Measurements from ENCODE around the gene TEX29. TPM values are rescaled to one million over a fixed set of nuclear protein-coding genes. Genes with fewer than 3 reads are reported as not detected.

The TEX29 gene
- total RNA-seq, 1 experiment from 2014 or later: not detected

DNA sequence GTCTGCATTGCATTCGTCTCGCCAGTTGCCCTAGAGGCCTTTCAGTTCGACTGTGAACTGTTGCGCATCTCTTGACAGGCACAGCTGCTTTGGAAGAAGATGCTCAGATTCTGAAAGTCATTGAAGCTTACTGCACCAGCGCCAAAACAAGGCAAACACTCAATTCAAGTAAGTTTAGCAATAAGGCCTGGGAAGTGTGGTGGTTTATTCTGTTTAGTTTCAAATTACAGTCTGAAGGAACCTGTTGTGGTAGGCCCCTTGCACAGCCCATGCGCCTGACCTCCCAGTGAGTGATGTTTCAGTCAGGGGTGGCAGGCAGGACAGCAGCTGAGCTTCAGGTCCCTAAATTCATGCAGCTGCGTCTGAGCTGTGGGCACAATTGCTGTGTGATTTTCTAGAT is 32.2 kb upstream of the TEX29 start:
- H3K36me3 ChIP-seq (ENCODE audit: control insufficient read depth, insufficient read depth, low read length): 0 out of 2 replicates have a peak, but pooled peaks cover 2% of the 10 kb centered on the region

DNA sequence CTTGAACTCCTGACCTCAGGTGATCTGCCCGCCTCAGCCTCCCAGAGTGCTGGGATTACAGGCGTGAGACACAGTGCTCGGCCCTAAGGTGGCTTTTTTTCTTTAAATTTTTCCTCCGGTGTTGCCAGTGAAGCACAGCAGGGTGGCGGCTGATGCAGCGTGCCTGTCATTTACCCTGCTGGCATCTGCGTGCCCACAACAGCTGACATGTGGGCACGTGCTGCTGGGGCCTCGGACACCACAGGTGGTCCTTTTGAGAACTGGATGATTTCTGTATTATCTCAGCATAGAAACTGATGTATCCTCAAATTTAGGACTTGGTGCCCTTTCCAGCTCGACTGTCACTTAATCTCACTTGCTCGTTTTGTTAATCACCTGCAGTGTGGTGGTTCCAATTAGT is 31.2 kb upstream of the TEX29 start:
- in situ Hi-C loops (cut with HindIII; ENCODE audit: low pct_unique_long_range_greater_than_20kb, low sequenced_read_pairs): no loop called here

More for the DNA sequence above, 32.2 kb upstream of the TEX29 start:
- Histone ChIP-seq H3K9me3 (ENCODE audit: control insufficient read depth, insufficient read depth, low read depth, low read length) (no peaks in the 10 kb centered on the region), H3K27ac (ENCODE audit: low read length) (no peak overlapping the region), H3K4me1 (ENCODE audit: control insufficient read depth, insufficient read depth, low read length) (no peaks in the 10 kb centered on the region), H3K4me3 (ENCODE audit: low read depth in 2 of 2, low read length in 2 of 2) (no peak overlapping the region), H3K27me3 (ENCODE audit: control insufficient read depth, insufficient read depth, low read length) (no peaks in the 10 kb centered on the region)
- no TSS peak for BruUV-seq (replicated peaks)
- ChIA-PET CTCF (no interaction called here), POLR2A (no interaction called here)
- DNase-seq (ENCODE audit: low read depth, low spot score) (no peak), ATAC-seq (no peak)
- in situ Hi-C loops (cut with HindIII; ENCODE audit: low pct_unique_long_range_greater_than_20kb, low sequenced_read_pairs) (no loop called here), intact Hi-C loops (cut with micrococcal nuclease; ENCODE audit: unreplicated experiment) (no loop called here)
- TF ChIP-seq POLR2AphosphoS5 (IDR thresholded peaks at IDR 0.05; ENCODE audit: low read depth, low read length) (no peak), SIN3A (IDR thresholded peaks at IDR 0.05; ENCODE audit: borderline replicate concordance, insufficient read depth, low read depth, low read length) (no peak), TCF7L2 (IDR thresholded peaks at IDR 0.05; ENCODE audit: low read depth, low read length) (no peak)
- TF ChIP-seq, protein P1, sequence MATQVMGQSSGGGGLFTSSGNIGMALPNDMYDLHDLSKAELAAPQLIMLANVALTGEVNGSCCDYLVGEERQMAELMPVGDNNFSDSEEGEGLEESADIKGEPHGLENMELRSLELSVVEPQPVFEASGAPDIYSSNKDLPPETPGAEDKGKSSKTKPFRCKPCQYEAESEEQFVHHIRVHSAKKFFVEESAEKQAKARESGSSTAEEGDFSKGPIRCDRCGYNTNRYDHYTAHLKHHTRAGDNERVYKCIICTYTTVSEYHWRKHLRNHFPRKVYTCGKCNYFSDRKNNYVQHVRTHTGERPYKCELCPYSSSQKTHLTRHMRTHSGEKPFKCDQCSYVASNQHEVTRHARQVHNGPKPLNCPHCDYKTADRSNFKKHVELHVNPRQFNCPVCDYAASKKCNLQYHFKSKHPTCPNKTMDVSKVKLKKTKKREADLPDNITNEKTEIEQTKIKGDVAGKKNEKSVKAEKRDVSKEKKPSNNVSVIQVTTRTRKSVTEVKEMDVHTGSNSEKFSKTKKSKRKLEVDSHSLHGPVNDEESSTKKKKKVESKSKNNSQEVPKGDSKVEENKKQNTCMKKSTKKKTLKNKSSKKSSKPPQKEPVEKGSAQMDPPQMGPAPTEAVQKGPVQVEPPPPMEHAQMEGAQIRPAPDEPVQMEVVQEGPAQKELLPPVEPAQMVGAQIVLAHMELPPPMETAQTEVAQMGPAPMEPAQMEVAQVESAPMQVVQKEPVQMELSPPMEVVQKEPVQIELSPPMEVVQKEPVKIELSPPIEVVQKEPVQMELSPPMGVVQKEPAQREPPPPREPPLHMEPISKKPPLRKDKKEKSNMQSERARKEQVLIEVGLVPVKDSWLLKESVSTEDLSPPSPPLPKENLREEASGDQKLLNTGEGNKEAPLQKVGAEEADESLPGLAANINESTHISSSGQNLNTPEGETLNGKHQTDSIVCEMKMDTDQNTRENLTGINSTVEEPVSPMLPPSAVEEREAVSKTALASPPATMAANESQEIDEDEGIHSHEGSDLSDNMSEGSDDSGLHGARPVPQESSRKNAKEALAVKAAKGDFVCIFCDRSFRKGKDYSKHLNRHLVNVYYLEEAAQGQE (IDR thresholded peaks at IDR 0.05; ENCODE audit: insufficient read depth in 1 of 2, low read depth in 2 of 2, low read length in 1 of 2): no peak
- TF ChIP-seq, protein P2, sequence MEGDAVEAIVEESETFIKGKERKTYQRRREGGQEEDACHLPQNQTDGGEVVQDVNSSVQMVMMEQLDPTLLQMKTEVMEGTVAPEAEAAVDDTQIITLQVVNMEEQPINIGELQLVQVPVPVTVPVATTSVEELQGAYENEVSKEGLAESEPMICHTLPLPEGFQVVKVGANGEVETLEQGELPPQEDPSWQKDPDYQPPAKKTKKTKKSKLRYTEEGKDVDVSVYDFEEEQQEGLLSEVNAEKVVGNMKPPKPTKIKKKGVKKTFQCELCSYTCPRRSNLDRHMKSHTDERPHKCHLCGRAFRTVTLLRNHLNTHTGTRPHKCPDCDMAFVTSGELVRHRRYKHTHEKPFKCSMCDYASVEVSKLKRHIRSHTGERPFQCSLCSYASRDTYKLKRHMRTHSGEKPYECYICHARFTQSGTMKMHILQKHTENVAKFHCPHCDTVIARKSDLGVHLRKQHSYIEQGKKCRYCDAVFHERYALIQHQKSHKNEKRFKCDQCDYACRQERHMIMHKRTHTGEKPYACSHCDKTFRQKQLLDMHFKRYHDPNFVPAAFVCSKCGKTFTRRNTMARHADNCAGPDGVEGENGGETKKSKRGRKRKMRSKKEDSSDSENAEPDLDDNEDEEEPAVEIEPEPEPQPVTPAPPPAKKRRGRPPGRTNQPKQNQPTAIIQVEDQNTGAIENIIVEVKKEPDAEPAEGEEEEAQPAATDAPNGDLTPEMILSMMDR (IDR thresholded peaks at IDR 0.05): no peak

More for the DNA sequence above, 31.2 kb upstream of the TEX29 start:
- POLR2A ChIA-PET: no interaction called here
- ATAC-seq: no peak
- TF ChIP-seq POLR2AphosphoS5 (IDR thresholded peaks at IDR 0.05; ENCODE audit: low read depth, low read length) (no peak), TCF7L2 (IDR thresholded peaks at IDR 0.05; ENCODE audit: low read depth, low read length) (no peak), SIN3A (IDR thresholded peaks at IDR 0.05; ENCODE audit: borderline replicate concordance, insufficient read depth, low read depth, low read length) (no peak)
- TF ChIP-seq, protein P2 (IDR thresholded peaks at IDR 0.05): no peak
- TF ChIP-seq, protein P1 (IDR thresholded peaks at IDR 0.05; ENCODE audit: insufficient read depth in 1 of 2, low read depth in 2 of 2, low read length in 1 of 2): no peak
- no TSS peak for BruUV-seq (replicated peaks)
- Histone ChIP-seq H3K36me3 (ENCODE audit: control insufficient read depth, insufficient read depth, low read length) (0 out of 2 replicates have a peak, but pooled peaks cover 2% of the 10 kb centered on the region), H3K4me1 (ENCODE audit: control insufficient read depth, insufficient read depth, low read length) (no peaks in the 10 kb centered on the region), H3K27me3 (ENCODE audit: control insufficient read depth, insufficient read depth, low read length) (no peaks in the 10 kb centered on the region), H3K9me3 (ENCODE audit: control insufficient read depth, insufficient read depth, low read depth, low read length) (no peaks in the 10 kb centered on the region), H3K27ac (ENCODE audit: low read length) (no peak overlapping the region), H3K4me3 (ENCODE audit: low read depth in 2 of 2, low read length in 2 of 2) (no peak overlapping the region)
- no peak for DNase-seq (ENCODE audit: low read depth, low spot score)
- CTCF ChIA-PET: no interaction called here
- intact Hi-C loops (cut with micrococcal nuclease; ENCODE audit: unreplicated experiment): no loop called here
